Measurements from ENCODE around the gene SLC20A1. TPM values are rescaled to one million over a fixed set of nuclear protein-coding genes. Genes with fewer than 3 reads are reported as not detected.

SLC20A1 gene
- total and polyA plus RNA-seq, 2 of the 4 experiments (the other 2 are of a cell fraction) = 93.6 to 94.1 TPM

GRCh38 chr2:112605926-112606325 lies 39.8 kb upstream of the SLC20A1 start:
- H4K5ac ChIP-seq (ENCODE audit: low read depth, low read length) = no peak overlapping the region
- H2AFZ ChIP-seq (replicated peaks; ENCODE audit: low read length, poor library complexity) = peak overlapping the region; percentile 61
- WGBS, 2 experiments (ENCODE audit: extremely low coverage in 2 of 2, insufficient read length in 1 of 2) = 90% methylated on average over 2 of the region's 5 CpGs; no CpG with 5 or more reads in 1 of the 2 experiments
- BruUV-seq (replicated peaks) = no TSS peak
- H3K36me3 ChIP-seq (ENCODE audit: control insufficient read depth, insufficient read depth, low read length) = no peaks in the 10 kb centered on the region
- CTCF ChIA-PET = interaction anchor here (0.5 to 1.2 kb wide), 2 partner anchors 336 to 353 kb away, joined by 3 to 5 read pairs; no protein-coding TSS in a partner anchor
- DNase-seq (no peak), ATAC-seq (ENCODE audit: low read depth) (0 out of 2 replicates have a peak, but pooled peaks have one; percentile 15)
- no peaks in the 10 kb centered on the region for H3K79me1 ChIP-seq (ENCODE audit: low read depth in 1 of 2, low read length in 2 of 2)
- no peak overlapping the region for H3K27ac ChIP-seq (ENCODE audit: insufficient read depth, low read length)
- no peak overlapping the region for H3K9ac ChIP-seq (ENCODE audit: low read depth, low read length)
- peak overlapping the region; percentile 45 for H2AK9ac ChIP-seq (replicated peaks; ENCODE audit: low read depth, low read length, poor library complexity)
- no peak overlapping the region for H3K56ac ChIP-seq (ENCODE audit: extremely low read depth, insufficient read depth, low read length)
- H3K4me3 ChIP-seq (ENCODE audit: insufficient read depth, low read depth, low read length) = no peak overlapping the region
- H4K20me1 ChIP-seq (ENCODE audit: insufficient read depth, low read length) = no peaks in the 10 kb centered on the region
- no peaks in the 10 kb centered on the region for H3K9me3 ChIP-seq (ENCODE audit: control insufficient read depth, insufficient read depth, low read length)
- H3K4me2 ChIP-seq (ENCODE audit: low read depth, low read length) = no peak overlapping the region
- peak overlapping the region; percentile 24; the same call in 1 of the 2 replicates for H3K14ac ChIP-seq (replicated peaks; ENCODE audit: low read depth, low read length)
- peak overlapping the region; percentile 18; the same call in 1 of the 2 replicates for H4K91ac ChIP-seq (ENCODE audit: insufficient read depth, low read depth, low read length)
- peak overlapping the region; percentile 25; the same call in 1 of the 2 replicates for H3K18ac ChIP-seq (ENCODE audit: low read depth, low read length)
- intact Hi-C loops (cut with micrococcal nuclease) = no loop called here
- no peaks in the 10 kb centered on the region for H3K27me3 ChIP-seq (ENCODE audit: control insufficient read depth, insufficient read depth, low read length)
- in situ Hi-C loops (cut with MboI; ENCODE audit: low sequenced_read_pairs) = no loop called here
- peaks cover 7% of the 10 kb centered on the region for H3K9me1 ChIP-seq (ENCODE audit: insufficient read depth, low read length)
- peak overlapping the region; percentile 49; the same call in 1 of the 2 replicates for H3K23ac ChIP-seq (ENCODE audit: low read depth, low read length)
- peak overlapping the region; percentile 48; the same call in 1 of the 2 replicates for H3K4ac ChIP-seq (ENCODE audit: low read depth, low read length)
- no peak for TF ChIP-seq MAZ (IDR thresholded peaks at IDR 0.05; ENCODE audit: borderline replicate concordance, low read depth, low read length)
- no peak for TF ChIP-seq CHD1 (IDR thresholded peaks at IDR 0.05; ENCODE audit: low read depth, low read length)
- no peak for TF ChIP-seq MAFK (IDR thresholded peaks at IDR 0.05; ENCODE audit: low read depth, low read length)
- TF ChIP-seq FOS (IDR thresholded peaks at IDR 0.05; ENCODE audit: low read depth, low read length) = no peak
- H2BK20ac ChIP-seq (ENCODE audit: low read depth, low read length) = peak overlapping the region; percentile 46; the same call in 1 of the 2 replicates
- no peak overlapping the region for H4K8ac ChIP-seq (ENCODE audit: low read depth in 2 of 2, low read length in 2 of 2)
- H2BK15ac ChIP-seq (ENCODE audit: low read depth, low read length) = 0 out of 3 replicates have a peak overlapping the region, but pooled peaks have one; percentile 56
- dilution Hi-C loops (cut with HindIII; ENCODE audit: low sequenced_read_pairs, unreplicated experiment) = no loop called here
- H3K4me1 ChIP-seq (ENCODE audit: control insufficient read depth, insufficient read depth, low read length) = peaks cover 9% of the 10 kb centered on the region
- H2BK120ac ChIP-seq (ENCODE audit: low read depth, low read length) = no peak overlapping the region; the same call in 1 of the 2 replicates
- H2AK5ac ChIP-seq (ENCODE audit: low read depth, low read length) = peak overlapping the region; percentile 59; the same call in 1 of the 2 replicates
- no peak overlapping the region for H2BK5ac ChIP-seq (ENCODE audit: low read depth, low read length, poor library complexity, severe bottlenecking)
- POLR2A ChIA-PET (ENCODE audit: unreplicated experiment) = no interaction called here
